Measurements from ENCODE around the gene PARD3. TPM values are rescaled to one million over a fixed set of nuclear protein-coding genes. Genes with fewer than 3 reads are reported as not detected.

Gene PARD3
- total RNA-seq, 1 donor from 2014 or later = 76.4 TPM

- DNase-seq (ENCODE audit: low read depth) = no peak
- H3K4me3 ChIP-seq (ENCODE audit: low read depth, low read length) = no peak overlapping the region
- no peaks in the 10 kb centered on the region for H3K27me3 ChIP-seq (ENCODE audit: control insufficient read depth, insufficient read depth, low read length)
- no peak for TF ChIP-seq CTCF (IDR thresholded peaks at IDR 0.05; ENCODE audit: insufficient read depth, low read length, poor library complexity, severe bottlenecking)
- no peaks in the 10 kb centered on the region for H3K36me3 ChIP-seq (ENCODE audit: control insufficient read depth, insufficient read depth, low read length)
These were observed 42.9 kb upstream of the PARD3 start for GRCh38 chr10:34858003-34858402.

GRCh38 chr10:34854147-34854601, 39.1 kb upstream of the PARD3 start:
- Histone ChIP-seq H3K4me3 (ENCODE audit: low read depth, low read length) (no peak overlapping the region), H3K27me3 (ENCODE audit: control insufficient read depth, insufficient read depth, low read length) (no peaks in the 10 kb centered on the region), H3K36me3 (ENCODE audit: control insufficient read depth, insufficient read depth, low read length) (no peaks in the 10 kb centered on the region)
- no peak for TF ChIP-seq CTCF (IDR thresholded peaks at IDR 0.05; ENCODE audit: insufficient read depth, low read length, poor library complexity, severe bottlenecking)
- no peak for DNase-seq (ENCODE audit: low read depth)

GRCh38 chr10:34853357-34853756, 38.3 kb upstream of the PARD3 start:
- H3K36me3 ChIP-seq (ENCODE audit: control insufficient read depth, insufficient read depth, low read length) = no peaks in the 10 kb centered on the region
- no peaks in the 10 kb centered on the region for H3K27me3 ChIP-seq (ENCODE audit: control insufficient read depth, insufficient read depth, low read length)
- H3K4me3 ChIP-seq (ENCODE audit: low read depth, low read length) = no peak overlapping the region
- TF ChIP-seq CTCF (IDR thresholded peaks at IDR 0.05; ENCODE audit: insufficient read depth, low read length, poor library complexity, severe bottlenecking) = no peak
- DNase-seq (ENCODE audit: low read depth) = no peak

- H3K4me3 ChIP-seq (ENCODE audit: low read depth, low read length) = no peak overlapping the region
- no peaks in the 10 kb centered on the region for H3K27me3 ChIP-seq (ENCODE audit: control insufficient read depth, insufficient read depth, low read length)
- TF ChIP-seq CTCF (IDR thresholded peaks at IDR 0.05; ENCODE audit: insufficient read depth, low read length, poor library complexity, severe bottlenecking) = no peak
- no peak for DNase-seq (ENCODE audit: low read depth)
- H3K36me3 ChIP-seq (ENCODE audit: control insufficient read depth, insufficient read depth, low read length) = no peaks in the 10 kb centered on the region
These were observed 35.5 kb upstream of the PARD3 start for GRCh38 chr10:34850558-34850957.

- DNase-seq (ENCODE audit: low read depth) = no peak
- no peaks in the 10 kb centered on the region for H3K27me3 ChIP-seq (ENCODE audit: control insufficient read depth, insufficient read depth, low read length)
- no peak overlapping the region for H3K4me3 ChIP-seq (ENCODE audit: low read depth, low read length)
- no peak for TF ChIP-seq CTCF (IDR thresholded peaks at IDR 0.05; ENCODE audit: insufficient read depth, low read length, poor library complexity, severe bottlenecking)
- no peaks in the 10 kb centered on the region for H3K36me3 ChIP-seq (ENCODE audit: control insufficient read depth, insufficient read depth, low read length)
These were observed 34.9 kb upstream of the PARD3 start for GRCh38 chr10:34850036-34850435.

GRCh38 chr10:34845070-34845469, 30.0 kb upstream of the PARD3 start:
- no peaks in the 10 kb centered on the region for H3K36me3 ChIP-seq (ENCODE audit: control insufficient read depth, insufficient read depth, low read length)
- no peak for DNase-seq (ENCODE audit: low read depth)
- no peaks in the 10 kb centered on the region for H3K27me3 ChIP-seq (ENCODE audit: control insufficient read depth, insufficient read depth, low read length)
- no peak overlapping the region for H3K4me3 ChIP-seq (ENCODE audit: low read depth, low read length)
- no peak for TF ChIP-seq CTCF (IDR thresholded peaks at IDR 0.05; ENCODE audit: insufficient read depth, low read length, poor library complexity, severe bottlenecking)

Measured in kidney epithelial cell (primary cell).